GM19395 (cell line): Measurements from ENCODE around the gene SLC3A2.
"Not testable (repeated sequence)": the region's sequence is repeated elsewhere in the genome, so short reads cannot be mapped to it uniquely, and the experiment has no call there.

Experiments used
- ATAC-seq: cut with Tn5 transposase; IDR thresholded peaks from one replicate; pipeline ENCODE4 v1.9.1; 2021; ENCODE audit warnings: mild to moderate bottlenecking, moderate library complexity; ENCODE audit not compliant: unreplicated experiment

The SLC3A2 gene

DNA sequence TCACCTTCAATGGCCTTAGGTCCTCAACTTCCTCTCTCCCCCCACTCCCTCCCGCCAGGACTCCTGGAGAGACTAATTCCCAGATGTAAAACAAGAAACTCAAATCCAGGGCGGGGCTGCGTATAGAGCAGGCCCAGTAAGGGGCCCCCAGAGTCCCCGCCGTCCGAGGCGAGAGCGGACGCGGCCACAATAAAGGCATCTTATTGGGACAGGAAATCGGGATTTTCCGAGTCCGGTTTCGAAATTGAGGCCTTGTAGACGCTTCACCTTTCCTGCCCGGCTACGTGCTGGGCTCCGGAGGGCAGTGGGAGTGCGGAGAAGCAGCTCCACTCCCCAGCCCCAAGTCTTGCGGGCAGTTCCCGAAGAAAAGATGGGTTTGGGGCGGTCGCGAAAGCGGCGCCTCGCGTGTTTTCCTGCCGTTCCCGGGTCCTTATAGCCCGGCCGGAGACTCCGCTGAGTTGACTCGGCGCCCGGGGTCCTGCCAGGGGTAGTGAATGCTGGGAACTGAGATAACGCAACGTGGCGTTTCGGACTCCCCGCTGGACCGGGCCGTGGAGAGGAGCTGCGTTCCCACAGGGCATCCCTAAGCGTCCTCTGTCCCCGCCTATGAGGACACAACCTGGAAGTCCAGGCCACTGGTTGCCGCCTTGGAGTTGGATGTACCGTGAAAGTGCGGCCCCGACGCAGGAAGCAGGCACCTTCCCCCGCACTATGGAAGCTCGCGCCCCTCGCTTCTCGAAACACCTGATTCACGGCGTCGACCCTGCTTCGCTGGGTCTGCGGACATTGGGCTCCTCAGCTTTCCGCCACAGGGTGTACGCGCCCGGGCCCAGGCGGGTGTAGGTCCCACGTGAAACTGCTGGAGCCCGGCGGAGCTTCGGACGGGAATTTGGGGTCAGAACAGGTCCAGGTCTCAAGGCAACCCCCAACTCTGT is 45.3 kb downstream of the SLC3A2 start:
- no peak for ATAC-seq

DNA sequence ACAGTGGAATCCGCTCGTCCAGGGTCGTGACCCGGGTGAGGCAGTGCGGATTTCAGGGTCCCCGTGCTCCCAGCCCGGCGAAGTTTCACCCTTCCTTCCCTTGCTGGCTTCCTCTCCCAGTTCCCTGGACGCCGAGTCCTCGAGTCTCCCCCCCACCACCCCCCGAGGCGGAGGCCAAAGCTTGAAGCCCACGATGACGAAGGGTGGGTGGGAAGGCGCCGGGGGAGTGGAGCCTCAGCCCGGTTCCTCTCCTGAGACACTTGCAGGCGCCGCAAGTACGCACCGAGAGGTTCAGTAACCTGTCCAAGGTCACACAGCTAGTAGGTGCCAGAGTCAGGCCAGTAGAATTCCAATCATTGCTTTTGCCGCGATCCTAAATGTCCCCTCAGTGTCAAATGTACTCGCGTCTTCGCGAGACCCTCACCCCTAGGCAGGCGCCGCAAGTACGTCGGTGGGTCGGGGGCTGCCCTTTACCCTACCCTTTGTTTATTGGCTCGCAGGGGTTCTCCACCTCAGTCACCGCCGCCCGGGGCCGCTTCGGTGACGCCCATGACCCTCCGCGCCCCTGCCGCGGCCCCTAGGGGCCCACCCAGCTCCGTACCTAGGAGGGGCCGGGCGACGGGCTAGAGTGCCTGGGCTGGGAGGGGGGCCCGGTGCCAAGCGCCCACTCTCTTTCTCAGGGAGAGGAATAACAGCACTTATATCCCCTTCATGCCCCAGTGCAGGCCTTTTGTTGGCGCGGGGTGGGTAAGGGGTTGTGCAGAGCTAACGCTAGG is 46.2 kb downstream of the SLC3A2 start:
- no peak for ATAC-seq

DNA sequence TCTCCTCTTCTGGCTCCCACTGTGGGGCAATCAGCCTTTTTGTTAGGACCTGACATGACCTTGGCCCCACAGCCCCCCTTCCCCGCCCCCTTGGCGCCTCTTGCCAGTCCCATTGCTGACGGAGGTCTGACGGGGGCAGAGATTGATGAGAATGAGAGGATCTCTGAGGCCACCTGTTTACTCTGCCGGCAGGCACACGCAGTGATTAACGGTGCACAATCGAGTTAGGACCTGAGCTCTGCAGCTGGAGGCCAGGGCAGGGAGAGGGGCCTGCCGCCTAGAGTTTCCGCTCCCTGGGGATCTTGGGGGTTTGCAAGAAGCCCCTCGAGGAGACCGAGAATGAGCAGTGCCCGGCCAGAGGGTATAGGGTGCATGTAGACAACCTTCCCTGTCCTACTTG is 47.3 kb downstream of the SLC3A2 start:
- no peak for ATAC-seq

DNA sequence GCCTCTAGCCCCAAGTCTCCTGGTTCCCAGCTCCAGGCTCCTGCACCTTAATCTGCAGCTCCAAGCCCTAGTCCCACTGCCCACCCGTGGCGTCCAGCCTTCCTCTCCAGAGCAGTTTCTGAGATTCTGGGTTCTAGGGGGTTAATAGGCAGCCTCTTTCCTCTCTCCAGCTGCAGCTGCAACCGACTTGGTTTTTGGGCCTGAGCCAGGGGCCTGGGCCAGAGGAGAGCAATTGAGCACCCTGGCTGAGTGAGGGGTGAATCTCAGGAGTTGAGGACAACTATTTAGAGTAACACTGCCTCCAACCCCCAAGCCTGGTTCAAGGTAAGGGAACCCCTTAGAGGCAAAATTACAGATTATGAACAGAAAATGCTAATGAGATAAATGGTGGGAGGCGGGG is 49.5 kb downstream of the SLC3A2 start:
- ATAC-seq = no peak

DNA sequence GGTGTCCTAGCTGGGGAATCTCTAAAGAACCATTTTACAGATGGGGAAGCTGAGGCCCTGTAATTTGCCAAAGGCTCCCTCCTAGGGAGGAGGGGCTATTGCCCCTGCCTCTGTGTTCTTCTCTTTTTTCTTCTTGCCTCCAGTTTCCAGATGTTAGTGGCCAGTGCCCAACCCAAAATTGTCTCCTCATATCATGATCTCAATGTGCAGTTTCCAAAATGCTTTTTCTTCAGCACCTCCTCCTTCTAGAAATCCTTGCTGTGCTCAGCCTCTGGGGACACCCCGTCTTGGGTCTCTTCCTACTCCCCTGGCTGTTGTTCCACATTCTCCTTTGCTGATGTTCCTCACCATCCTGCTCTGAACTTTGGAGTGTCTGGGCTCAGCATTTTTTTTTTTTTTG is 50.0 kb downstream of the SLC3A2 start:
- ATAC-seq = no peak

DNA sequence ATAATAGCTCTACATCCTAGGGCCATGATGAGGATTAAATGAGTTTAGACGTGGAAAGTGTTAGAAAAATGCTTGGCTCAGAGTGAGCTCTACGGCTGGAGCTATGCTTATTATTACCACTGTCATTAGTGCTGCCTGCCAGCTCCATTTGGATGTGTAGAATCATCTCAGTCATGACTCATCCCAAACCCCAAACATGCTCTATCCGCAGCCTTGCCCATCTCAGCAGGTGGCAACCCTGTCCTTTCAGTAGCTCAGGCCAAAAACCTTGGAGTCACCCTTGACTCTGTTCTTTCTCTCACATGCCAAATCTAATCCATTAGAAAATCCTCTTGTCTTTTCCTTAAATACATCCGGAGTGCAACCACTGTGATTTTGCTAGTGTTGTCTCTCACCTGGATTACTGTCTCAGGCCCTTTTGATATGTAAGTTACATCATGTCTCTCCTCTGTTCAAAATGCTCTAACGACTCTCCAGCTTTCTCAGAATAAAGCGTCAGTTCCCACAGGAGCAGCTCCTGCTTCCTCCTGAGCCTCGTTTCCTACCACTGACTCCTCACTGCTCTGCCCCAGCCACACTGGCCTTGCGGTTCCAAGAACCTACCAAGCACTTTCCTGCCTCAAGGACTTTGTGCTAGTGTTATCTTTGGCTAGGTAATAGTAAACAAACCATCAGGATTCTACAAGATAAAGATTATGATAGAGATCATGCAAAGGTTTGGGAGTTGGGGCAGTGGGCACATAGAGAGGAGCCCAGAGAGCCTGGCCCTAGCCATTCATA is 51.0 kb downstream of the SLC3A2 start:
- ATAC-seq = no peak

DNA sequence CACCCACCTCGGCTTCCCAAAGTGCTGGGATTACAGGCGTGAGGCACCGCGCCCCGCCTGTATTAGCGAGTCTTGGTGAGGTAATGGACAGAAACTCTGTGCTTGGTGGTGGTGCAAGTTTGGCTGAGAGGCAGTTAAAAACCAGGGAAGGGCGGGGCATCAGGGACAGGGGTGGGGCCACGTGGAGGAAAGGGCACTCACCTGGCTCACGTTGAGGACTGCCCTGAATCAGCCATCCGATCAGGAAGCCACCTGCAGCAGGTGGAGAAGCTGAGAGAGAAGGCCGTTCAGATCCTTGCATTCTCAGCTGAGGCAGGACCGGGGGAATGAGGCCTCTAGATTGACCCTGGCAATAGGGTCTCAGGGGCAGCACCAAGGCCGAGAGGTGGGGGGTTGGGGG is 52.6 kb downstream of the SLC3A2 start:
- no peak for ATAC-seq

DNA sequence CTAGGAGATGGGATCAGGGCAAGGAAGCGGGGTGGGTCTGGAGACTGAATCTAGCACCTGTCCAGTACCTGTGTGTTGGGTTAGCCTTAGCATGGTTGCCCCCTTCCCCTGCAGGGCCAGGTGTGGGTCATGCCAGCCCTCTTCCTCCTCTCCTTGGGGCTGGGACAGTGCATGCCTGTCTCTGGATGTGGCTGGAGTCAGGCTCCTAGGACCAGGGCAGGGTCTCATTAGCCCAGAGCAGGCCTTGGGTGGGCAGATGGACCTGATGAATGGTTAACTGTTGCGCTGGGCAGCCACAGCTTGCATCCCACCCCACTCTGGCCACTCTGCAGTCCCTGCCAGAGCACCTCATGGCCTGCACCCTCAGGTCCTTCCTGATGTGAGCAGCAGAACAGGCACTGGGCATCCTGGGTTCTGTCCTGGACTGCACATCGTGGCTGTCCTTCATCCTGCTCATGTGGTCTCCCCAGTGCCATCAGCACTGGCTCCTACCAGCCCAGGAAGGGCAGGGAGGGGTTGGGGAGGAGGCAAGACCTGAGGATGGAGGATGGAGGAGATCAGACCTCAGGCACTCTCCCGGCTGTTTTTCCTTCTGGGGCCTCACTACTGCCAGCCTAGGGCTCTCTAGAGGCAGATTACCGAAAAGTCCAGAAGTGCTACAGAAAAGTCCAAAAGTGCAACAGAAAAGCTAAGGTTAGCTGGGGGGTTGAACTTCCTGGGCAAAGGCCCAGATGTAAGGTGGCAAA is 53.2 kb downstream of the SLC3A2 start:
- ATAC-seq = no peak

DNA sequence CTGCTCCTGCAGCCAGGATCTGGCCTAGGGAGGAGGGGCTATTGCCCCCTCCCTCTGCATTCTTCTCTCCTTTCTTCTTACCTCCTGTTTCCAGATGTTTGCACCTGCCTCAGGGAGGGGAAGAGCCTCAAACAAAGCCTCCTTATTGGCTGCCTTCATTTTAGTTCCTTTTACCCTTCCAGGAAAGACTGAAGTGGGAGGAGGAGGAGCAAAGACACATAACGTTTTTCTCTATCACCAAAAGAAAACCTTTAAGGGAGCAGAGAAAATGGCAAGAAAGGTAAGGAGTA is 53.7 kb downstream of the SLC3A2 start:
- no peak for ATAC-seq

DNA sequence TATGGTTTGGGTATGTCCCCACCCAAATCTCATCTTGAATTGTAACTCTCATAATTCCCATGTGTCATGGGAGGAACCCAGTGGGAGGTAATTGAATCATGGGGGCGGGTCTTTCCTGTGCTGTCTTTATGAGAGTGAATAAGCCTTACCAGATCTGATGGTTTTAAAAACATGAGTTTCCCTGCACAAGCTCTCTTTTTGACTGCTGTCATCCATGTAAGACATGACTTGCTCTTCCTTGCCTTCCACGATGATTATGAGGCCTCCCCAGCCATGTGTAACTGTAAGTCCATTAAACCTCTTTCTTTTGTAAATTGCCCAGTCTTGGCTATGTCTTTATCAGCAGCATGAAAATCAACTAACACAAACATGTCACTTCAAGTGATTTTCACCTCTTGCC is 56.8 kb downstream of the SLC3A2 start:
- ATAC-seq = not testable (repeated sequence)
